ENCODE data around the gene PANX2.

Gene PANX2

GRCh38 chr22:50170453-50171318 is at the start of gene PANX2:
Gene PANX2 (plus strand): TSS chr22:50170731. CDS start chr22:50170731, 0 bp downstream.
- TF ChIP-seq CTCF (conservative IDR thresholded peaks at IDR 0.05; ENCODE audit: low read depth, low read length), result no peak
- Histone ChIP-seq H3K27me3 (ENCODE audit: insufficient read depth, low read depth) (no peaks in the 10 kb centered on the region), H4K20me1 (ENCODE audit: insufficient read depth) (no peaks in the 10 kb centered on the region), H3K79me2 (ENCODE audit: insufficient read depth, low read depth) (no peaks in the 10 kb centered on the region), H3K9ac (peak within 1 kb of the TSS; percentile 55; the same call in 1 of the 2 replicates), H3K4me1 (ENCODE audit: low read depth, poor library complexity, severe bottlenecking) (no peaks in the 10 kb centered on the region), H3K27ac (no peak within 1 kb of the TSS), H3K36me3 (ENCODE audit: insufficient read depth) (no peaks in the 10 kb centered on the region), H3K4me2 (no peak within 1 kb of the TSS), H3K4me3 (IDR thresholded peaks at IDR 0.05; ENCODE audit: insufficient read depth, low read depth, low read length) (no peak within 1 kb of the TSS), H2AFZ (ENCODE audit: low read depth) (no peak within 1 kb of the TSS)

GRCh38 chr22:50121202-50121740 is 49.3 kb upstream of the PANX2 start:
- Histone ChIP-seq H3K27ac (no peak overlapping the region), H3K9ac (no peak overlapping the region), H3K4me1 (ENCODE audit: low read depth, poor library complexity, severe bottlenecking) (no peaks in the 10 kb centered on the region), H3K4me2 (no peak overlapping the region), H2AFZ (ENCODE audit: low read depth) (no peak overlapping the region), H3K36me3 (ENCODE audit: insufficient read depth) (no peaks in the 10 kb centered on the region), H3K4me3 (IDR thresholded peaks at IDR 0.05; ENCODE audit: insufficient read depth, low read depth, low read length) (no peak overlapping the region), H3K79me2 (ENCODE audit: insufficient read depth, low read depth) (no peaks in the 10 kb centered on the region), H4K20me1 (ENCODE audit: insufficient read depth) (no peaks in the 10 kb centered on the region), H3K27me3 (ENCODE audit: insufficient read depth, low read depth) (no peaks in the 10 kb centered on the region)
- TF ChIP-seq CTCF (conservative IDR thresholded peaks at IDR 0.05; ENCODE audit: low read depth, low read length), result no peak

GRCh38 chr22:50123119-50123518 is 47.4 kb upstream of the PANX2 start:
- H3K27me3 ChIP-seq (ENCODE audit: insufficient read depth, low read depth), result no peaks in the 10 kb centered on the region
- H3K4me2 ChIP-seq, result no peak overlapping the region
- H3K4me3 ChIP-seq (IDR thresholded peaks at IDR 0.05; ENCODE audit: insufficient read depth, low read depth, low read length), result no peak overlapping the region
- no peak overlapping the region for H3K9ac ChIP-seq
- TF ChIP-seq CTCF (conservative IDR thresholded peaks at IDR 0.05; ENCODE audit: low read depth, low read length), result no peak
- H2AFZ ChIP-seq (ENCODE audit: low read depth), result no peak overlapping the region
- no peaks in the 10 kb centered on the region for H3K4me1 ChIP-seq (ENCODE audit: low read depth, poor library complexity, severe bottlenecking)
- H4K20me1 ChIP-seq (ENCODE audit: insufficient read depth), result no peaks in the 10 kb centered on the region
- no peak overlapping the region for H3K27ac ChIP-seq
- no peaks in the 10 kb centered on the region for H3K79me2 ChIP-seq (ENCODE audit: insufficient read depth, low read depth)
- no peaks in the 10 kb centered on the region for H3K36me3 ChIP-seq (ENCODE audit: insufficient read depth)

- Histone ChIP-seq H3K27me3 (ENCODE audit: insufficient read depth, low read depth) (no peaks in the 10 kb centered on the region), H3K4me2 (no peak overlapping the region), H3K79me2 (ENCODE audit: insufficient read depth, low read depth) (no peaks in the 10 kb centered on the region), H3K27ac (no peak overlapping the region), H3K9ac (no peak overlapping the region), H4K20me1 (ENCODE audit: insufficient read depth) (no peaks in the 10 kb centered on the region), H3K36me3 (ENCODE audit: insufficient read depth) (no peaks in the 10 kb centered on the region), H3K4me1 (ENCODE audit: low read depth, poor library complexity, severe bottlenecking) (no peaks in the 10 kb centered on the region), H3K4me3 (IDR thresholded peaks at IDR 0.05; ENCODE audit: insufficient read depth, low read depth, low read length) (no peak overlapping the region), H2AFZ (ENCODE audit: low read depth) (no peak overlapping the region)
- no peak for TF ChIP-seq CTCF (conservative IDR thresholded peaks at IDR 0.05; ENCODE audit: low read depth, low read length)
Measured at GRCh38 chr22:50125029-50125428, 45.5 kb upstream of the PANX2 start.

Data from KMS-11 (cell line).